HG02870 (cell line): ENCODE data around the gene LCP2.
"Not testable (repeated sequence)": the region's sequence is repeated elsewhere in the genome, so short reads cannot be mapped to it uniquely, and the experiment has no call there.

Experiments
- ATAC-seq: cut with Tn5 transposase; IDR thresholded peaks from one replicate; pipeline ENCODE4 v1.9.1; 2021; ENCODE audit warnings: mild to moderate bottlenecking, moderate library complexity; ENCODE audit not compliant: unreplicated experiment

Gene LCP2

DNA sequence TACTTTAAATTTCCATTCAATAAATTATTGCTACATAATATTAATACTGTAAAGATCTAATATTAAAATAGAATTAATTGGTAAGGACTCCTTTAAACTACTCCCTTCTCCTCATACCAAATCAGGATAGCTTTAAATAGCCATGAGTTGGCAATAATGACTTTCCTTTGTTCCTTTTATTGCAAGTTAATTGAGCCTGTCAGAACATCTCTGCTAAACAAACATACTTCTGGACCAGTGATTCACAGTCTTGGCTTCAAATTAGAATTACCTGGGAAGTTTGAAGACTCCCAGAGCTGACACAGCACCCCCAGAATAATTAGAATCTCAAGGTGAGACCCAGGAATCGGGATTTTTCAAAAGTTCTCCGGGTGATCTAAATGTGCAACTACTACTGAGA, 46.1 kb downstream of the LCP2 start:
- no peak for ATAC-seq

DNA sequence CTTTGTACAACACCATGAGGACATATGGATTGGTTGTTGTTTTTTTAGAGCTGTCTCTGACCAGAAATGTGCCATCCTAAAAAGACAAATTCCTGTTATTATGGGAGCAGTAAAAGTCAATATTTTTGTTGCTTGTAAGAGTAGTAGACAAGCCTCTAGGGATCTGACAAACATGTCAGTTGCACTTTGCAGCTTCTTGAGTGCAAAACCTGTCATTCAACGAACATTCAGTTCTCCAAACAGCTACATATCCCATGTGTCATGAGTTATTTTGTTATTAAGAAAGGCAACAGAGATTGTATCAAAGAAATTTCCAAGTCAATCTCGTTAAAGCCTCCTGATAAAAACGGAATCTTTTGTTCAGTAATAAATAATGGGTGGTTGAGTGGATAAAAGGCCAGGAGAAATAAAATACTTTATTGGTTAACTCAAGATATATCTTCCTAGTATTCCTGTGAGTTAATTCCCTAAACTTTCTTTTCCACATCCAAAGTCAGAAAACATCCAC, 46.7 kb downstream of the LCP2 start:
- no peak for ATAC-seq

GRCh38 chr5:170249355-170249754, 48.2 kb downstream of the LCP2 start:
- ATAC-seq, result no peak

GRCh38 chr5:170248931-170249227, 48.7 kb downstream of the LCP2 start:
- ATAC-seq, result not testable (repeated sequence)

GRCh38 chr5:170248172-170248930, 49.2 kb downstream of the LCP2 start:
- no peak for ATAC-seq

- ATAC-seq, result no peak
Observed at GRCh38 chr5:170247363-170247762, 50.2 kb downstream of the LCP2 start.

GRCh38 chr5:170246126-170246870, 51.3 kb downstream of the LCP2 start:
- no peak for ATAC-seq

DNA sequence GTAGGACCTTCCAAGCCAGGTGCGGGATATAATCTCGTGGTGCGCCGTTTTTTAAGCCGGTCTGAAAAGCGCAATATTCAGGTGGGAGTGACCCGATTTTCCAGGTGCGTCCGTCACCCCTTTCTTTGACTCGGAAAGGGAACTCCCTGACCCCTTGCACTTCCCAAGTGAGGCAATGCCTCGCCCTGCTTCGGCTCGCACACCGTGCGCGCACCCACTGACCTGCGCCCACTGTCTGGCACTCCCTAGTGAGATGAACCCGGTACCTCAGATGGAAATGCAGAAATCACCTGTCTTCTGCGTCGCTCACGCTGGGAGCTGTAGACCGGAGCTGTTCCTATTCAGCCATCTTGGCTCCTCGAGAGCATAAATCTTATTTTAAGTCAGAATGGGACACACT, 52.1 kb downstream of the LCP2 start:
- ATAC-seq, result not testable (repeated sequence)

DNA sequence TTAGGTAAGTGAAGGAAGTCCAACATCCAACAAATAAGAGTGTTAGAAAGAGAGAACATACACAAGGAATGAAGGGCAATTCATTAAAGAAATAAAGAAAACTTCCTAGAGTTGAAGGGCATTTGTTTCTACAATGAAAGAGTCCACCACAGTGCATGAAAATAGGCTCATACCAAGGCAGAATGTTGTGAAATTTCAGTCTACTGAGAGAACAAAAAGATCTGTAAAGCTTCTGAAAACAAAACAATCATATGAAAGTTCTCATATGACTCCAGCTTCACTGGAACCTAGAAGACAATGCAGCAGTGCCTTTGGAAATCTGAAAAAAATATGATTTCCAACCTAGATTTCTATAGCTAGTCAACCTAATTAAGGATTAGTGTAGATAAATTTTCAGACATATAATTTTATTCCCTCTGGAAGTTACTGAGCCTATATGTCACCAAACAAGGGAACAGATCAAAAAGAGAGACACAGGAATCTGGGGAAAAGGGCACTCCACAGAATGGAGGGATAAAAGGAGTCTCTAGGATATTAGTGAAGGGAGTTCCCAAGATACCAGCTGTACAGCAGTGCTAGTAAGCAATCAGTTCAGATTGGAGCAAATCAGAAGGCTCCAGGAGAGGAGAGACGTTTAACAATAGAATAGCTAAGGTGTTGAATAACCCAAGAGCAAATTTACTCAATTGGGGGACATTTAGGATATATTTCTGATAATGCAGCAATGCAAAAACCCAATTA, 59.0 kb downstream of the LCP2 start:
- no peak for ATAC-seq

GRCh38 chr5:170235876-170236864, 61.4 kb downstream of the LCP2 start:
- no peak for ATAC-seq

- no peak for ATAC-seq
Observed at GRCh38 chr5:170233358-170233892, 64.2 kb downstream of the LCP2 start.

- ATAC-seq, result no peak
Observed at GRCh38 chr5:170232786-170233185, 64.8 kb downstream of the LCP2 start, which contains the start of gene C5orf58. Gene C5orf58, plus strand, starts transcription at chr5:170232985. Its CDS starts 1,992 bp downstream, at chr5:170234977.

GRCh38 chr5:170228762-170229435, 68.7 kb downstream of the LCP2 start:
- no peak for ATAC-seq

GRCh38 chr5:170226661-170227060, 70.9 kb downstream of the LCP2 start:
- ATAC-seq, result no peak

DNA sequence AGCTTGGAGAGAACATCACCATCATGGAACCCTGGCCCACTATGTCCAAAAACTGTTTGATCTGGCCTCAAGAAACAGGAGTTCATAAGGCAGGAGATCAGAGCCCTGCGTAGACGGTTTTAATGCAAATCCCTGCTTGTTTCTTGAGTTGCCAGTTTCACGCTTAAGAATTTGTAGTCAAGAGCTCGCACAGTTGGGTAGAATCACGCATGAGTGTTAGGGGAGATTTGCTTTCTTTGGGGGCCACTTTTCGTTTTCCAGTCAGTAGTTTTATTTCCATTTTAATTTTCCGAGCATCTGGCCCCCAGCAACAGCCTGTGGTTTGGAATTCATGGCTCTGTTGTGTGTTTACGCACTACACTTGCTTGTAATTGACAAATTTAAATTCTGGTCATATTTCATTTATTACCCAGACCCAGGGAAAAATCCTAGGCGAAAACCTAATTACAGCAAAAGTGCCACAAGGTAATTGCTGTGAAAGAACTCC, 71.4 kb downstream of the LCP2 start:
- no peak for ATAC-seq

- no peak for ATAC-seq
Observed at GRCh38 chr5:170225326-170226128, 72.0 kb downstream of the LCP2 start.

DNA sequence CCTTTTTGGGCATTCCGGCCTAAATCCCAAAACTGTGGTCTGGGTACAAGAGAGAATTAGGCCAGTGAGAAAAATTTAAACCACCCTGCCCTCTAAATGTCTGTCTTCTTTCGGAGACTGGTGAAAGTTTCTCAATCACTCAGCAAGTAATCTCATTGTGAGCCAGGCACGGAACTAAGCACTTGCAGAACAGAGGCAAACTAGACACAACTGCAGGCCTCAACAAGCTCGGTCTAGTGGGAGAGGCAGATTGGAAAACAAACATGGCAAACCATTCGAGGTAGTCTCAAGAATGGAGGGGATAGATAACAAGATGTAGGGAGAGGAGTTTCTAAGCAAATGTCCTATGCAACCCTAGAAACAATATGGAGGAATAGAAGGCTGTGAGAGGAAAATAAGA, 73.7 kb downstream of the LCP2 start:
- no peak for ATAC-seq

DNA sequence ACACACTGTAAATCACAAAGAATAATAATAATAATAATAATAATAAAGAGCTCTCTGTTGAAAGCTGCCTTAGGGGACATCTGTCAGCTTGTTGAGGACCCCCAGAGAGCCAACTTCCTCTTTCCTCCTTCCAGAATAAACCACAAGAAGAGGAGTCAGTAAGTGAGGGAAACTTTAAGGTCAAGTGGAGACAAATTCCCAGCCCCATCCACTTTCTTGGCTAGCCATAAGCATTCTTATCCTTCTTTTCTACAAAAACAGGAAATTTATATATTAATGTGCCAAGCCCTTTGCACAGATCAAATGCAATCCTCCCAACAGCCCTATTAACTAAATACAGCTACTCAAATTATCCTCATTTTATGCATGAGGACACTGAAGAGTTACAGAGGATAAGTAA, 74.2 kb downstream of the LCP2 start:
- no peak for ATAC-seq

GRCh38 chr5:170221327-170221741, 76.2 kb downstream of the LCP2 start:
- ATAC-seq, result no peak
